Daoy (cell line): ENCODE data around the gene DDX54. TPM values are rescaled to one million over a fixed set of nuclear protein-coding genes. Genes with fewer than 3 reads are reported as not detected.
A peak's percentile ranks its signal among the peaks of the same experiment; 100 is the strongest.

ENCODE experiments used
- DNase-seq: peaks from one replicate; pipeline ENCODE4 v3.0.0-alpha.2; 2015; ENCODE audit warnings: low read depth
- total RNA-seq: library from RNA; depleted of rRNA; stranded (reverse); fragments of >200 nt; shearing (Covaris generic); gene quantifications from 2 replicates; pipeline ENCODE4 v1.2.3, GENCODE V29; 2014

DDX54 gene
- total RNA-seq, 1 experiment from 2014 or later: 60.1 TPM

- no peak for DNase-seq
These were observed 21.3 kb downstream of the DDX54 start for GRCh38 chr12:113164014-113164413.

- no peak for DNase-seq
These were observed 22.3 kb downstream of the DDX54 start for GRCh38 chr12:113163030-113163360.

GRCh38 chr12:113162102-113163029 is 22.9 kb downstream of the DDX54 start:
- peak; percentile 48 for DNase-seq

- DNase-seq: peak; percentile 61
These were observed 23.8 kb downstream of the DDX54 start for GRCh38 chr12:113161415-113162016.

GRCh38 chr12:113159937-113160336 is 25.3 kb downstream of the DDX54 start:
- DNase-seq: no peak

- DNase-seq: no peak
These were observed 26.7 kb downstream of the DDX54 start for GRCh38 chr12:113158439-113159203.

- DNase-seq: no peak
These were observed 27.9 kb downstream of the DDX54 start for GRCh38 chr12:113157218-113157859.

GRCh38 chr12:113155646-113156045 is 29.6 kb downstream of the DDX54 start:
- no peak for DNase-seq

- DNase-seq: no peak
These were observed 30.2 kb downstream of the DDX54 start for GRCh38 chr12:113155060-113155459.

- DNase-seq: peak; percentile 51
These were observed 30.8 kb downstream of the DDX54 start for GRCh38 chr12:113154351-113154973.

GRCh38 chr12:113152835-113153814 is 32.2 kb downstream of the DDX54 start:
- peak; percentile 91 for DNase-seq

- DNase-seq: no peak
These were observed 33.0 kb downstream of the DDX54 start for GRCh38 chr12:113152196-113152834.

- no peak for DNase-seq
These were observed 33.6 kb downstream of the DDX54 start for GRCh38 chr12:113151655-113152054.

GRCh38 chr12:113149361-113150150 is 35.7 kb downstream of the DDX54 start, which contains the start of gene CFAP73:
CFAP73 (plus strand) TSS chr12:113149724; CDS start chr12:113149858, 134 bp downstream.
- peak; percentile 95 for DNase-seq

- DNase-seq: no peak
These were observed 38.3 kb downstream of the DDX54 start for GRCh38 chr12:113146999-113147398.

- DNase-seq: no peak
These were observed 39.3 kb downstream of the DDX54 start for GRCh38 chr12:113145720-113146551.

- DNase-seq: no peak
These were observed 40.5 kb downstream of the DDX54 start for GRCh38 chr12:113144806-113145205.

- DNase-seq: no peak
These were observed 41.3 kb downstream of the DDX54 start for GRCh38 chr12:113143959-113144358.
